GM18873 (cell line): ENCODE measurements around the gene VCX.
"Not testable (repeated sequence)": the region's sequence is repeated elsewhere in the genome, so short reads cannot be mapped to it uniquely, and the experiment has no call there.

Experiments used
- ATAC-seq: cut with Tn5 transposase; IDR thresholded peaks from one replicate; pipeline ENCODE4 v1.9.1; 2021; ENCODE audit warnings: mild to moderate bottlenecking, moderate library complexity, moderate number of reproducible peaks; ENCODE audit not compliant: unreplicated experiment, low FRiP score

Gene VCX

GRCh38 chrX:7842871-7843270, at the start of gene VCX:
Gene VCX, plus strand, starts transcription at chrX:7843171. Its CDS starts 33 bp downstream, at chrX:7843204.
- ATAC-seq: not testable (repeated sequence)

GRCh38 chrX:7798327-7798726, 44.6 kb upstream of the VCX start:
- ATAC-seq: no peak

- no peak for ATAC-seq
Observed at GRCh38 chrX:7801711-7802110, 41.3 kb upstream of the VCX start.

GRCh38 chrX:7815166-7815805, 27.7 kb upstream of the VCX start:
- no peak for ATAC-seq

- no peak for ATAC-seq
Observed at GRCh38 chrX:7828594-7828993, 14.4 kb upstream of the VCX start.

GRCh38 chrX:7841084-7841805, 1.7 kb upstream of the VCX start:
- ATAC-seq: peak; percentile 64

- ATAC-seq: no peak
Observed at GRCh38 chrX:7852166-7852565, 9.2 kb downstream of the VCX start.

GRCh38 chrX:7872042-7872441, 29.1 kb downstream of the VCX start:
- ATAC-seq: no peak

GRCh38 chrX:7876957-7877356, 34.0 kb downstream of the VCX start:
- ATAC-seq: no peak

- no peak for ATAC-seq
Observed at GRCh38 chrX:7889135-7889534, 46.2 kb downstream of the VCX start.

GRCh38 chrX:7889680-7890079, 46.7 kb downstream of the VCX start:
- ATAC-seq: no peak

GRCh38 chrX:7891928-7892327, 49.0 kb downstream of the VCX start:
- ATAC-seq: no peak
